NB4 (cell line): ENCODE data around the gene THOC3.
A peak's percentile ranks its signal among the peaks of the same experiment; 100 is the strongest.
"Not testable (repeated sequence)": the region's sequence is repeated elsewhere in the genome, so short reads cannot be mapped to it uniquely, and the experiment has no call there.

Experiments used
- DNase-seq: peaks from one replicate; pipeline ENCODE4 v3.0.0; 2010; ENCODE audit warnings: low read depth
- H3K4me3 ChIP-seq: one replicate; pipeline ENCODE4 v1.5.1; 2011; ENCODE audit warnings: mild to moderate bottlenecking, low read depth, low read length, moderate library complexity
- POLR2A ChIP-seq: IDR thresholded peaks from 2 replicates; pipeline ENCODE4 v1.6.1; 2011; ENCODE audit warnings: mild to moderate bottlenecking; ENCODE audit not compliant: insufficient read length; ENCODE audit errors: extremely low read depth

The THOC3 gene

GRCh38 chr5:175967471-175968372 is at the start of gene THOC3:
Gene THOC3 (minus strand): TSS chr5:175968315. CDS start chr5:175968208, 107 bp downstream.
- peak; percentile 83 for DNase-seq
- peak within 1 kb of the TSS; percentile 57 for H3K4me3 ChIP-seq
- TF ChIP-seq POLR2A = peak; percentile 55

GRCh38 chr5:176017324-176017723 is 49.2 kb upstream of the THOC3 start:
- not testable (repeated sequence) for DNase-seq

GRCh38 chr5:176014360-176014759 is 46.2 kb upstream of the THOC3 start:
- not testable (repeated sequence) for DNase-seq, H3K4me3 ChIP-seq

More at GRCh38 chr5:176017324-176017723, 49.2 kb upstream of the THOC3 start:
- H3K4me3 ChIP-seq = not testable (repeated sequence)

- DNase-seq, H3K4me3 ChIP-seq: not testable (repeated sequence)
Measured at GRCh38 chr5:176011088-176011487, 43.0 kb upstream of the THOC3 start.

GRCh38 chr5:176010202-176010601 is 42.1 kb upstream of the THOC3 start:
- not testable (repeated sequence) for DNase-seq, H3K4me3 ChIP-seq

- not testable (repeated sequence) for H3K4me3 ChIP-seq, DNase-seq
Measured at GRCh38 chr5:176007220-176007619, 39.1 kb upstream of the THOC3 start.

- not testable (repeated sequence) for H3K4me3 ChIP-seq, DNase-seq
Measured at GRCh38 chr5:176006819-176007218, 38.7 kb upstream of the THOC3 start.

GRCh38 chr5:175997979-175998378 is 29.9 kb upstream of the THOC3 start:
- not testable (repeated sequence) for DNase-seq, H3K4me3 ChIP-seq

GRCh38 chr5:175997495-175997894 is 29.4 kb upstream of the THOC3 start:
- H3K4me3 ChIP-seq, DNase-seq: not testable (repeated sequence)

- DNase-seq, H3K4me3 ChIP-seq: not testable (repeated sequence)
Measured at GRCh38 chr5:175996791-175997190, 28.7 kb upstream of the THOC3 start.

GRCh38 chr5:175995506-175995905 is 27.4 kb upstream of the THOC3 start:
- not testable (repeated sequence) for DNase-seq, H3K4me3 ChIP-seq

GRCh38 chr5:175979371-175979995 is 11.4 kb upstream of the THOC3 start:
- not testable (repeated sequence) for H3K4me3 ChIP-seq, DNase-seq

GRCh38 chr5:175968381-175968780 is 266 bp upstream of the THOC3 start:
- DNase-seq = not testable (repeated sequence)
- H3K4me3 ChIP-seq = peak overlapping the region; percentile 36

GRCh38 chr5:175962329-175962728 is 5.8 kb downstream of the THOC3 start:
- H3K4me3 ChIP-seq, DNase-seq: not testable (repeated sequence)

- not testable (repeated sequence) for DNase-seq, H3K4me3 ChIP-seq
Measured at GRCh38 chr5:175960228-175960627, 7.9 kb downstream of the THOC3 start.

GRCh38 chr5:175958515-175958914 is 9.6 kb downstream of the THOC3 start:
- not testable (repeated sequence) for DNase-seq, H3K4me3 ChIP-seq

- DNase-seq, H3K4me3 ChIP-seq: not testable (repeated sequence)
Measured at GRCh38 chr5:175954107-175954506, 14.0 kb downstream of the THOC3 start.

GRCh38 chr5:175952810-175953209 is 15.3 kb downstream of the THOC3 start:
- H3K4me3 ChIP-seq, DNase-seq: not testable (repeated sequence)

GRCh38 chr5:175951339-175951969 is 16.7 kb downstream of the THOC3 start:
- DNase-seq, H3K4me3 ChIP-seq: not testable (repeated sequence)
